Right renal pelvis (tissue), 4 donors: ENCODE results near the gene ANGPT4. TPM values are rescaled to one million over a fixed set of nuclear protein-coding genes. Genes with fewer than 3 reads are reported as not detected.

ENCODE experiments used
- DNase-seq, 4 donors: peaks; one replicate each; pipeline ENCODE4 v3.0.0-alpha.2; 2013; ENCODE audit warnings: low read depth in 4 of 4, low spot score in 3 of 4, missing footprints in 1 of 4
- polyA plus RNA-seq, 4 donors: library from polyadenylated mRNA; unstranded; fragments of 120-200 nt; gene quantifications; one replicate each; pipeline ENCODE4 v1.2.1, GENCODE V29; 2013; ENCODE audit not compliant: insufficient read length in 4 of 4

ANGPT4 gene
- polyA plus RNA-seq, 4 donors, result 0.19 to 0.34 (median 0.25) TPM

GRCh38 chr20:944148-944547 lies 28.0 kb upstream of the ANGPT4 start:
- no peak for DNase-seq

DNA sequence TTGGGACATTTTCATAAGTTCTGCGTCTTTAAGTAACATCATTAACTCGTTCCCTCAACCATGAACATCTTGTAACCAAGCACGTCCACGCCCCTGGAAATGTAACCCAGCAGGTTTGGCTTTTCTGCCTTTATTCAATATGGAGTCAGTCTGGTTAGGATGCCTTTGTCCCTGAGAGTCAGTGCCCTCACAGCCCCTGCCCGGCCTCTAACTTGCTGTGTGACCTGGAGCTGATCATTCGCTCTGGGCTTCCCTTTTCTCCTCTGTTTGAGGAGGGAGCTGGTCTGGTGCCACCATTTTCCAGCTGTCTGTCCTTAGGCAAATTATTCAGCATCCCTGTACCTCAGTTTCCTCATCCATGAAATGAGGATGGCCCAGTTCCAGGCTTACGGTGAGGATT lies 26.5 kb upstream of the ANGPT4 start:
- DNase-seq, result no peak

GRCh38 chr20:940926-941325 lies 24.8 kb upstream of the ANGPT4 start:
- DNase-seq, result no peak

DNA sequence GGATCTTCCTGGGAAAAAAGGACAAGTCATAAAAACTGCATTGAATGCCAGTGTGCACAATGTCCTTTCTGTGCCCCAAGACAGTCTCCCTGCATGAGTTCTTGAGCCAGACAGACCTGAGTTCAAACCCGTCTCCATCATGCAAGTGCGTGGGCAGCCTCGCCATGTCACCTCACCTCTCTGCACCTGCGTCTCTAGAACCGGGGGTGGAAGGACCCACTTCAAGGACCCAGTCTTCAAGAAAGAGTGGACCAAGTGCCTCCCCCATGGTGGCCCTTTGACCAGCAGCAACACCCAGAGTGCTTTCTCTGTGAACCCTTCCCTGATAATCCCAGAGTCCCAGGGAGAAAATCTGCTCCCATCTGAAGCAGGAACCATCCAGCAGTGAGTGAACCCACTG lies 23.5 kb upstream of the ANGPT4 start:
- no peak for DNase-seq

- DNase-seq, result no peak
Observed at GRCh38 chr20:934186-934840, 18.2 kb upstream of the ANGPT4 start.

GRCh38 chr20:933029-933428 lies 16.9 kb upstream of the ANGPT4 start:
- no peak for DNase-seq

DNA sequence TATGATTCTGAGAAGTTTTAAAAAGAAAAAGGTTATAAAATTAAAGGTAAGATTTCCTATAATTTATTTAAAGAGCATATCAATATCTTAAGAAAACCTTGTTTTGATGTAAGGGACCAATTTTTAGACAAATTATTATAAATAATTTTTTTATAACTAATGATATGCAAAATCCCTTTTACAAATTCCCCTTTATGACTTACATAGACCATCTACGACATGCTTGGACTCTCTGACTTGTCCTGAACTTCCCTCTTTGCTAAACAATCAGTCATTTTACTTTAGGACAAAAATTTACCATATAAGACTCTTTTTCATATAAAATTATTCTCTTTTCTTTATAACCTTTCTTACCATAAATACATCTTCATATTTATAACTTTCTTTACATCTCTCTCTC lies 15.3 kb upstream of the ANGPT4 start:
- no peak for DNase-seq

DNA sequence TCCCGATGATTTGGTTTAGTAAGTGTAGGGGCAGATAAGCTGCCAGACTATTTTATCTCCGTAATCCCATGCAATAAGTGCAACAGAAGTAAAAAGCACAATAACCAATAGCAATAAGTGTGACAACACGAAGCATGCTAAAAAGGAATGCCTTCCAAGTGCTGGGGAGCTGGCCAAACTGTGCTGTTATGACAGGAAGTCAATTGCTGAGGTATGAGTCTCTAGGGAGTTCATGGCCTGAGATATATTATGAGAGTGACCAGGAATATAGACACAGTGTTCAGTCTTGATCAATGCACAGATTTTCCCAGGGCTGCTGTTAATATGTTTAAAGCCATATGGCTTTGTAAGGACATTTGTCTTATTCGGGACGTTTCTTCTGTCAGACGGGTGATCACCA lies 10.5 kb upstream of the ANGPT4 start:
- DNase-seq, result no peak

DNA sequence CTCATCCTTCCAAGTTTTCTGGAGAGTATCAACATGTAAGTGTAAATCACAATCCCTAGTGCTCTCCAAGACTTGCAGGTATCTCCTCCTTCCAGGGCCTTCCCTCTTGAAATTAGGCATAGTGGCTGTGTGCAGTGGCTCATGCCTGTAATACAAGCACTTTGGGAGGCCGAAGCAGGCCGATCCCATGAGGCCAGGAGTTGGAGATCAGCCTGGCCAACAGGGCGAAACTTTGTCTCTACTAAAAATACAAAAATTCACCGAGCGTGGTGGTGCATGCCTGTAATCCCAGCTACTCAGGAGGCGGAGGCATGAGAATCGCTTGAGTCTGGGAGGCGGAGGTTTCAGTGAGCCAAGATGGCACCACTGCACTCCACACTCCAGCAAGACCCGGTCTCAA lies 9.4 kb upstream of the ANGPT4 start:
- DNase-seq, result no peak

- DNase-seq, result no peak
Observed at GRCh38 chr20:924639-925038, 8.5 kb upstream of the ANGPT4 start.

- DNase-seq, result no peak
Observed at GRCh38 chr20:922781-923180, 6.6 kb upstream of the ANGPT4 start.

- DNase-seq, result no peak
Observed at GRCh38 chr20:921068-921467, 4.9 kb upstream of the ANGPT4 start.

GRCh38 chr20:920311-920710 lies 4.2 kb upstream of the ANGPT4 start:
- no peak for DNase-seq

DNA sequence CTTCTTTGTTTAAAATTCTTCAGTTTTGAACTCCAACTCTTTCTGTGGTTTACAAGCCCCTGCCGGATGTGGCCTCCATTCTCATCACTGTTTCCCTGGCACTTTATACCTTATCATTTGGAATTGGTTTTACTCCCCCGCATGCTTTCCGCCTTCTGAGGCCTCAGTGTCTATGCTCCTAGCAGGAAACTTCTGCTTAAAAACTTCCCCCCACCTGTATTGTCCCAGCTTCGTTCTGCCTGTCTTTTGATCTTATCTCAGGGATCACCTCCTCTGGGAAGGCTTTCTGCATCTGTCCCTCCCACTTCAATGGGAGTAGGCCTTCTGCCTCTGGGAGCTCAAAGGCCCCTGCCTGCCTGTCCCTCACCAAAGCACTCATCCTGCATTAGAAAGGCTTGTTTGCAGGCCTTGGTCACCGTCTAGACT lies 3.4 kb upstream of the ANGPT4 start:
- no peak for DNase-seq

DNA sequence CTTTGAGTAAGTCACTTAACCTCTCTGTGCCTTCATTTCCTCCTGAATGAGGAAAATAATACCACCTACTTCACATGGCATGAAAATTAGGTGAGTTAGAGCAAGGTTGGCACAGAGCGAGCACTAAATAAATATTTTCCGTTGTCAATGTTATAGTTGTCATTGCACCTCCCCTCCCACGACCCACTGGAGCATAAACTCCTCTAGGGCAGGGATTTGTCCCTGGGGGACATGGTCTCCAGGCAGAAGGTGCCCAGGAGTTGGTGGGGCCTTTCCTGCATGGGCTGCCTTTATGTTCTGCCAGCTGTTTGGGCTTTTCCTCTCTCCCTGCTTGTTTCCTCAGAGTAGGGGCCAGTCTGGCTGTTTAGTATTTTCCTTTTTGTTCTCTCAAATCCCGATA lies 1.3 kb upstream of the ANGPT4 start:
- no peak for DNase-seq

- DNase-seq, result no peak
Observed at GRCh38 chr20:916825-917224, 691 bp upstream of the ANGPT4 start.

GRCh38 chr20:914727-915498 lies 1.2 kb downstream of the ANGPT4 start:
- DNase-seq, result no peak

GRCh38 chr20:913306-913849 lies 2.8 kb downstream of the ANGPT4 start:
- no peak for DNase-seq

DNA sequence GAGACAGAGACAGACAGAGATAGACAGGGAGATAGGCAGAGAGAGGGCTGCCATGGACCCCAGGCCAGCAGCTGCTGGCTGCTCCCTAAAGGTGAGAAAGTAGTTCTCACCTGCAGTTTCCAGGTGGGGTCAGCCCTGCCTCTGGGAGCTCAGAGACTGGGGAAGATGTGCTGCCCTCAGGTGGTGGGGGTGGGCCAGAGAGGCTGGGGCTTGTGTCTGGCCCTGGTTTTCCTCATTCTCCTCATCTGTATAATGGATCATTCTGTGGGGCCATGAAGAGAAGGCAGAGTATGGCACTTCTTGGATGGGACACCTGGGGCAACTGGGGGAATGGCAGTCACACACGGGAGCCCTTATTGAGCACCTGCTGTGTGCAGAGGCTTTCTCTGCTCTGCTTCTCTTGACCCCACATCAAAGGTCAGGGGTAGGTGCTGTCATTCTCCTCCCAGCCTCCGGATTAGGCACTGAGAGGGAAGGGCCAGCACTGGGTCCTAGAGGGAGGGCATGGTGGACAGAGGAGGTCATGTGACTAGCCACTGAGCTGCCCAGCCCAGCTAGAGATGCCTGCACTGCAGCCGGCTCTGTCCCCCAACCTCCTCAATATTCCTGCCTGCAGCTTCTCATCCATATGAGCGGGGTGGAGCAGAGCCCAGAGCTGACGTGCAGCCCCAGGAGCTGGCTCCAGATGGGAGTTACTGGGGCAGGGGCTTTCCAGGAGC lies 4.1 kb downstream of the ANGPT4 start:
- DNase-seq, result no peak

GRCh38 chr20:910870-911770 lies 5.0 kb downstream of the ANGPT4 start:
- DNase-seq, result no peak
